ENCODE data around the gene FGFR3. TPM values are rescaled to one million over a fixed set of nuclear protein-coding genes. Genes with fewer than 3 reads are reported as not detected.

FGFR3 gene
- total and polyA plus RNA-seq, 8 donors = 1.2 to 530 (median 26.9) TPM

GRCh38 chr4:1797861-1798579, 4.9 kb downstream of the FGFR3 start:
- peaks cover 8 to 63% (median 31%) of the 10 kb centered on the region in 3 donors for H3K27me3 ChIP-seq
- H3K27ac ChIP-seq = no peak overlapping the region
- H3K9me3 ChIP-seq = no peaks in the 10 kb centered on the region
- DNase-seq = no peak
- WGBS, 5 donors = 74 to 80% (median 77%) methylated on average over 15 to 27 of the region's 27 CpGs
- peaks cover 28 to 35% (median 30%) of the 10 kb centered on the region in 4 donors for H3K4me1 ChIP-seq
- intact Hi-C loops (cut with DNase I; ENCODE audit: low total_unique reads) = no loop called here
- H3K4me3 ChIP-seq = no peak overlapping the region
- TF ChIP-seq POLR2AphosphoS5 (IDR thresholded peaks at IDR 0.05) (no peak), EP300 (IDR thresholded peaks at IDR 0.05) (no peak), POLR2A (IDR thresholded peaks at IDR 0.05) (no peak), CTCF (IDR thresholded peaks at IDR 0.05) (no peak)
- peaks cover 0 to under 1% (median 0%) of the 10 kb centered on the region in 4 donors for H3K36me3 ChIP-seq

- intact Hi-C loops (cut with DNase I; ENCODE audit: low total_unique reads) = no loop called here
- WGBS, 5 donors = 81 to 88% (median 85%) methylated on average over 23 to 30 of the region's 30 CpGs
- Histone ChIP-seq H3K36me3 (peaks cover 0 to 8% (median 2%) of the 10 kb centered on the region in 4 donors), H3K27ac (no peak overlapping the region), H3K4me3 (no peak overlapping the region), H3K27me3 (peaks cover 8 to 62% (median 30%) of the 10 kb centered on the region in 3 donors), H3K9me3 (no peaks in the 10 kb centered on the region), H3K4me1 (peaks cover 26 to 34% (median 29%) of the 10 kb centered on the region in 4 donors)
- no peak for TF ChIP-seq EP300 (IDR thresholded peaks at IDR 0.05)
- TF ChIP-seq POLR2A (IDR thresholded peaks at IDR 0.05) = no peak
- TF ChIP-seq CTCF (IDR thresholded peaks at IDR 0.05) = no peak
- no peak for TF ChIP-seq POLR2AphosphoS5 (IDR thresholded peaks at IDR 0.05)
- no peak for DNase-seq
Measured at GRCh38 chr4:1798580-1799386, 5.7 kb downstream of the FGFR3 start.

- Histone ChIP-seq H3K4me1 (peaks cover 17 to 25% (median 20%) of the 10 kb centered on the region in 4 donors), H3K27me3 (peaks cover 5 to 53% (median 21%) of the 10 kb centered on the region in 3 donors), H3K27ac (no peak overlapping the region), H3K9me3 (no peaks in the 10 kb centered on the region), H3K36me3 (peaks cover 0 to 12% (median 6%) of the 10 kb centered on the region in 4 donors), H3K4me3 (no peak overlapping the region)
- no peak for DNase-seq
- TF ChIP-seq POLR2A (IDR thresholded peaks at IDR 0.05) (no peak), CTCF (IDR thresholded peaks at IDR 0.05) (no peak), POLR2AphosphoS5 (IDR thresholded peaks at IDR 0.05) (no peak), EP300 (IDR thresholded peaks at IDR 0.05) (no peak)
- WGBS, 5 donors = 80 to 91% (median 88%) methylated on average over 27 to 41 of the region's 41 CpGs
- intact Hi-C loops (cut with DNase I; ENCODE audit: low total_unique reads) = no loop called here
Measured at GRCh38 chr4:1799387-1800375, 6.6 kb downstream of the FGFR3 start.
